K562 (cell line): Measurements from ENCODE around the gene WDFY2. TPM values are rescaled to one million over a fixed set of nuclear protein-coding genes. Genes with fewer than 3 reads are reported as not detected.

Source experiments
- ARID1B ChIP-seq: fragments of 450-650 bp; IDR thresholded peaks from 2 replicates; pipeline ENCODE4 v1.6.1; 2016; ENCODE audit warnings: antibody characterized with exemption, mild to moderate bottlenecking, inconsistent platforms
- BHLHE40 ChIP-seq: IDR thresholded peaks from 2 replicates; pipeline ENCODE4 v1.6.1; 2011; ENCODE audit warnings: low read length, improper control_type of control experiment
- GABPB1 ChIP-seq: sonication (generic); formaldehyde crosslinking; IDR thresholded peaks from 2 replicates; pipeline ENCODE4 v1.8.0; 2022; ENCODE audit warnings: mild to moderate bottlenecking, missing genetic modification reagents
- HMG20B ChIP-seq: fragments of 250-450 bp; sonication (Bioruptor Pico); IDR thresholded peaks from 2 replicates; pipeline ENCODE4 v1.5.0; 2021; ENCODE audit warnings: mild to moderate bottlenecking
- KDM2B ChIP-seq: fragments of 250-450 bp; sonication (Bioruptor Pico); IDR thresholded peaks from 2 replicates; pipeline ENCODE4 v1.8.0; 2021; ENCODE audit warnings: mild to moderate bottlenecking, moderate library complexity
- NR2C1 ChIP-seq, 2 experiments: fragments of 450-650 bp; IDR thresholded peaks; 2 replicates each; pipeline ENCODE4 v1.6.1; 2017; ENCODE audit warnings: mild to moderate bottlenecking in 2 of 2, antibody characterized with exemption in 1 of 2, inconsistent platforms in 1 of 2, missing compliant biosample characterization in 1 of 2, missing genetic modification characterization in 1 of 2
- POLR2AphosphoS5 ChIP-seq: IDR thresholded peaks from 2 replicates; pipeline ENCODE4 v1.6.1; 2011; ENCODE audit warnings: mild to moderate bottlenecking, low read depth, low read length, moderate library complexity; ENCODE audit not compliant: control insufficient read depth, insufficient read depth
- RBM17 ChIP-seq: fragments of 200-400 bp; formaldehyde crosslinking; IDR thresholded peaks from 2 replicates; pipeline ENCODE4 v1.6.1; 2017; ENCODE audit warnings: low read depth, mild to moderate bottlenecking, low read length, borderline replicate concordance
- RBM39 ChIP-seq: fragments of 200-400 bp; formaldehyde crosslinking; optimal IDR thresholded peaks from 2 replicates; pipeline ENCODE3; 2018; ENCODE audit warnings: low read depth, low read length
- SIRT6 ChIP-seq: IDR thresholded peaks from one replicate; pipeline ENCODE4 v1.6.1; 2012; ENCODE audit warnings: low read depth, mild to moderate bottlenecking, control low read depth, inconsistent platforms, low read length, moderate library complexity
- ZNF174 ChIP-seq: fragments of 250-450 bp; sonication (Bioruptor Pico); IDR thresholded peaks from 2 replicates; pipeline ENCODE4 v1.4.0; 2020; ENCODE audit warnings: mild to moderate bottlenecking
- ZNF282 ChIP-seq: sonication (generic); formaldehyde crosslinking; IDR thresholded peaks from 2 replicates; pipeline ENCODE4 v1.8.1; 2023; ENCODE audit warnings: missing genetic modification reagents
- polyA plus RNA-seq, 8 experiments: library from polyadenylated mRNA; depleted of rRNA in 4 of 8; stranded (reverse) in 5 of 8; unstranded in 3 of 8; fragments of >200 nt; fragmentation: Nextera tagmentation in 2 of 8; fragmentation: Illumina TruSeq in 1 of 8; extraction: Ambion mirVana in 2 of 8; extraction: Trizol in 1 of 8; gene quantifications; 2 replicates each; pipeline versions ENCODE4 v1.2.1 to v1.2.3, GENCODE V29; 2011 to 2014; ENCODE audit warnings: inconsistent platforms in 1 of 8, missing spikeins in 1 of 8
- total RNA-seq, 7 experiments: library from RNA; depleted of rRNA in 6 of 7; stranded (reverse); fragments of >200 nt in 6 of 7; fragmentation: Illumina TruSeq in 2 of 7; extraction: Trizol in 2 of 7; gene quantifications; 2 replicates each; pipeline versions ENCODE4 v1.2.1 to v1.2.3, GENCODE V29; 2011 to 2021; ENCODE audit warnings: low replicate concordance in 1 of 7
- TF ChIP-seq, protein P1 (sequence below): fragments of 450-650 bp; formaldehyde crosslinking; IDR thresholded peaks from 2 replicates; pipeline ENCODE4 v1.4.0; 2020; ENCODE audit warnings: mild to moderate bottlenecking, moderate library complexity
- TF ChIP-seq, protein P2 (sequence below): fragments of 250-450 bp; sonication (Bioruptor Pico); IDR thresholded peaks from 2 replicates; pipeline ENCODE4 v1.5.0; 2021
- TF ChIP-seq, protein P3 (sequence below): fragments of 200-800 bp; sonication (Bioruptor generic); IDR thresholded peaks from 2 replicates; pipeline ENCODE4 v1.6.1; 2016; ENCODE audit warnings: missing genetic modification characterization, missing compliant biosample characterization
- TF ChIP-seq, protein P4 (sequence below): fragments of 450-650 bp; formaldehyde crosslinking; IDR thresholded peaks from 2 replicates; pipeline ENCODE4 v1.4.0; 2020; ENCODE audit warnings: mild to moderate bottlenecking, mixed read lengths
- TF ChIP-seq, protein P5 (sequence below): sonication (generic); formaldehyde crosslinking; IDR thresholded peaks from 2 replicates; pipeline ENCODE4 v1.8.1; 2023; ENCODE audit warnings: mild to moderate bottlenecking, missing genetic modification reagents

The WDFY2 gene
- total and polyA plus RNA-seq, 9 of the 15 experiments (the other 6 are each of a cell fraction or from before 2014, with no cell fraction given) = 0.66 to 6.4 (median 4.4) TPM

DNA sequence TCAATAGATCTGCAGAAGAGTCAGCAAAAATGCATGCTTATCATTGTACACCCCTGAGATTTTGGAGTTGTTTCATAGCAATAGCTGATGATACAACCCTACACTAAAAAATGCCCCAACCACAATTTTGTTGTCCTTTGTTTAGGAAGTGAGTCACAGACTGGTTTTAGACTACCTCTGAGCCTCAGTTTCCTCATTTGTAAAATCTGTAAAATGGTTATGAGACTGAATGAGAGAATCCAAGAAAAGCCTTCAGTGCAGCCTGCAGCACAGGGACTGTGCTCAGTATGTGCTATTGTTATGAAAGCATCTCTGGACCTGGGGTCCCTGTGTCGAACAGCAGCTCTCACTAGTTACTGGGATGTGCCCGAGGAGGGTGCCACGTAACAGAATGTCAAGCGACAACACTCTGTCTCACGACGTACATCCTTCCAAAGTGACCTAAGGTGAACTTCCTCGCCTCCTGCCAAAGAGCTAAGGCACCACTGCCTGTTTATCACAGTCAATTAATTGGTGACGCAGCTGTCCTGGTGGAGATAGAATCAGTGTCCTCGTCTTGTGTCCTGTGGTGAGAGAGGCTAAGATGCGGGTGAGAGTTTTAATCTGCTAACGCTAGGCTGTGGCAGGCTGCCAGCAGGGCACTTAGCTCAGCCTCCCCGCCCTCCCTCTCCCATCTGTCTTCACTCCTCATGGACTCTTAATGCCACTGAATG is 201.6 kb downstream of the WDFY2 start (continued):
- TF ChIP-seq POLR2AphosphoS5 = peak; percentile 62; the same call in 1 of the 2 replicates
- TF ChIP-seq RBM17 = no peak
- TF ChIP-seq, protein P1, sequence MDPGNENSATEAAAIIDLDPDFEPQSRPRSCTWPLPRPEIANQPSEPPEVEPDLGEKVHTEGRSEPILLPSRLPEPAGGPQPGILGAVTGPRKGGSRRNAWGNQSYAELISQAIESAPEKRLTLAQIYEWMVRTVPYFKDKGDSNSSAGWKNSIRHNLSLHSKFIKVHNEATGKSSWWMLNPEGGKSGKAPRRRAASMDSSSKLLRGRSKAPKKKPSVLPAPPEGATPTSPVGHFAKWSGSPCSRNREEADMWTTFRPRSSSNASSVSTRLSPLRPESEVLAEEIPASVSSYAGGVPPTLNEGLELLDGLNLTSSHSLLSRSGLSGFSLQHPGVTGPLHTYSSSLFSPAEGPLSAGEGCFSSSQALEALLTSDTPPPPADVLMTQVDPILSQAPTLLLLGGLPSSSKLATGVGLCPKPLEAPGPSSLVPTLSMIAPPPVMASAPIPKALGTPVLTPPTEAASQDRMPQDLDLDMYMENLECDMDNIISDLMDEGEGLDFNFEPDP = no peak
- TF ChIP-seq GABPB1 (CRISPR knock-in tag) = peak; percentile 29; the same call in 1 of the 2 replicates
- TF ChIP-seq SIRT6 = no peak
- no peak for TF ChIP-seq NR2C1 (IDR thresholded peaks at IDR 0.05)
- TF ChIP-seq NR2C1 (tag; IDR thresholded peaks at IDR 0.05) = no peak
- TF ChIP-seq BHLHE40 = peak; percentile 53
- no peak for TF ChIP-seq KDM2B (CRISPR knock-in tag)
- TF ChIP-seq, protein P2, sequence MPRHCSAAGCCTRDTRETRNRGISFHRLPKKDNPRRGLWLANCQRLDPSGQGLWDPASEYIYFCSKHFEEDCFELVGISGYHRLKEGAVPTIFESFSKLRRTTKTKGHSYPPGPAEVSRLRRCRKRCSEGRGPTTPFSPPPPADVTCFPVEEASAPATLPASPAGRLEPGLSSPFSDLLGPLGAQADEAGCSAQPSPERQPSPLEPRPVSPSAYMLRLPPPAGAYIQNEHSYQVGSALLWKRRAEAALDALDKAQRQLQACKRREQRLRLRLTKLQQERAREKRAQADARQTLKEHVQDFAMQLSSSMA = no peak
- TF ChIP-seq, protein P3, sequence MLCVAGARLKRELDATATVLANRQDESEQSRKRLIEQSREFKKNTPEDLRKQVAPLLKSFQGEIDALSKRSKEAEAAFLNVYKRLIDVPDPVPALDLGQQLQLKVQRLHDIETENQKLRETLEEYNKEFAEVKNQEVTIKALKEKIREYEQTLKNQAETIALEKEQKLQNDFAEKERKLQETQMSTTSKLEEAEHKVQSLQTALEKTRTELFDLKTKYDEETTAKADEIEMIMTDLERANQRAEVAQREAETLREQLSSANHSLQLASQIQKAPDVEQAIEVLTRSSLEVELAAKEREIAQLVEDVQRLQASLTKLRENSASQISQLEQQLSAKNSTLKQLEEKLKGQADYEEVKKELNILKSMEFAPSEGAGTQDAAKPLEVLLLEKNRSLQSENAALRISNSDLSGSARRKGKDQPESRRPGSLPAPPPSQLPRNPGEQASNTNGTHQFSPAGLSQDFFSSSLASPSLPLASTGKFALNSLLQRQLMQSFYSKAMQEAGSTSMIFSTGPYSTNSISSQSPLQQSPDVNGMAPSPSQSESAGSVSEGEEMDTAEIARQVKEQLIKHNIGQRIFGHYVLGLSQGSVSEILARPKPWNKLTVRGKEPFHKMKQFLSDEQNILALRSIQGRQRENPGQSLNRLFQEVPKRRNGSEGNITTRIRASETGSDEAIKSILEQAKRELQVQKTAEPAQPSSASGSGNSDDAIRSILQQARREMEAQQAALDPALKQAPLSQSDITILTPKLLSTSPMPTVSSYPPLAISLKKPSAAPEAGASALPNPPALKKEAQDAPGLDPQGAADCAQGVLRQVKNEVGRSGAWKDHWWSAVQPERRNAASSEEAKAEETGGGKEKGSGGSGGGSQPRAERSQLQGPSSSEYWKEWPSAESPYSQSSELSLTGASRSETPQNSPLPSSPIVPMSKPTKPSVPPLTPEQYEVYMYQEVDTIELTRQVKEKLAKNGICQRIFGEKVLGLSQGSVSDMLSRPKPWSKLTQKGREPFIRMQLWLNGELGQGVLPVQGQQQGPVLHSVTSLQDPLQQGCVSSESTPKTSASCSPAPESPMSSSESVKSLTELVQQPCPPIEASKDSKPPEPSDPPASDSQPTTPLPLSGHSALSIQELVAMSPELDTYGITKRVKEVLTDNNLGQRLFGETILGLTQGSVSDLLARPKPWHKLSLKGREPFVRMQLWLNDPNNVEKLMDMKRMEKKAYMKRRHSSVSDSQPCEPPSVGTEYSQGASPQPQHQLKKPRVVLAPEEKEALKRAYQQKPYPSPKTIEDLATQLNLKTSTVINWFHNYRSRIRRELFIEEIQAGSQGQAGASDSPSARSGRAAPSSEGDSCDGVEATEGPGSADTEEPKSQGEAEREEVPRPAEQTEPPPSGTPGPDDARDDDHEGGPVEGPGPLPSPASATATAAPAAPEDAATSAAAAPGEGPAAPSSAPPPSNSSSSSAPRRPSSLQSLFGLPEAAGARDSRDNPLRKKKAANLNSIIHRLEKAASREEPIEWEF (CRISPR knock-in tag) = no peak
- TF ChIP-seq ZNF174 (CRISPR knock-in tag) = no peak
- TF ChIP-seq RBM39 = no peak
- no peak for TF ChIP-seq HMG20B
- TF ChIP-seq, protein P4, sequence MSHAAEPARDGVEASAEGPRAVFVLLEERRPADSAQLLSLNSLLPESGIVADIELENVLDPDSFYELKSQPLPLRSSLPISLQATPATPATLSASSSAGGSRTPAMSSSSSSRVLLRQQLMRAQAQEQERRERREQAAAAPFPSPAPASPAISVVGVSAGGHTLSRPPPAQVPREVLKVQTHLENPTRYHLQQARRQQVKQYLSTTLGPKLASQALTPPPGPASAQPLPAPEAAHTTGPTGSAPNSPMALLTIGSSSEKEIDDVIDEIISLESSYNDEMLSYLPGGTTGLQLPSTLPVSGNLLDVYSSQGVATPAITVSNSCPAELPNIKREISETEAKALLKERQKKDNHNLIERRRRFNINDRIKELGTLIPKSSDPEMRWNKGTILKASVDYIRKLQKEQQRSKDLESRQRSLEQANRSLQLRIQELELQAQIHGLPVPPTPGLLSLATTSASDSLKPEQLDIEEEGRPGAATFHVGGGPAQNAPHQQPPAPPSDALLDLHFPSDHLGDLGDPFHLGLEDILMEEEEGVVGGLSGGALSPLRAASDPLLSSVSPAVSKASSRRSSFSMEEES (CRISPR knock-in tag) = no peak
- TF ChIP-seq, protein P5, sequence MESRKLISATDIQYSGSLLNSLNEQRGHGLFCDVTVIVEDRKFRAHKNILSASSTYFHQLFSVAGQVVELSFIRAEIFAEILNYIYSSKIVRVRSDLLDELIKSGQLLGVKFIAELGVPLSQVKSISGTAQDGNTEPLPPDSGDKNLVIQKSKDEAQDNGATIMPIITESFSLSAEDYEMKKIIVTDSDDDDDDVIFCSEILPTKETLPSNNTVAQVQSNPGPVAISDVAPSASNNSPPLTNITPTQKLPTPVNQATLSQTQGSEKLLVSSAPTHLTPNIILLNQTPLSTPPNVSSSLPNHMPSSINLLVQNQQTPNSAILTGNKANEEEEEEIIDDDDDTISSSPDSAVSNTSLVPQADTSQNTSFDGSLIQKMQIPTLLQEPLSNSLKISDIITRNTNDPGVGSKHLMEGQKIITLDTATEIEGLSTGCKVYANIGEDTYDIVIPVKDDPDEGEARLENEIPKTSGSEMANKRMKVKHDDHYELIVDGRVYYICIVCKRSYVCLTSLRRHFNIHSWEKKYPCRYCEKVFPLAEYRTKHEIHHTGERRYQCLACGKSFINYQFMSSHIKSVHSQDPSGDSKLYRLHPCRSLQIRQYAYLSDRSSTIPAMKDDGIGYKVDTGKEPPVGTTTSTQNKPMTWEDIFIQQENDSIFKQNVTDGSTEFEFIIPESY (CRISPR knock-in tag) = no peak
- no peak for TF ChIP-seq ZNF282
- peak; percentile 81 for TF ChIP-seq ARID1B
